ENCODE data around the gene MCF2L2.

Gene MCF2L2

DNA sequence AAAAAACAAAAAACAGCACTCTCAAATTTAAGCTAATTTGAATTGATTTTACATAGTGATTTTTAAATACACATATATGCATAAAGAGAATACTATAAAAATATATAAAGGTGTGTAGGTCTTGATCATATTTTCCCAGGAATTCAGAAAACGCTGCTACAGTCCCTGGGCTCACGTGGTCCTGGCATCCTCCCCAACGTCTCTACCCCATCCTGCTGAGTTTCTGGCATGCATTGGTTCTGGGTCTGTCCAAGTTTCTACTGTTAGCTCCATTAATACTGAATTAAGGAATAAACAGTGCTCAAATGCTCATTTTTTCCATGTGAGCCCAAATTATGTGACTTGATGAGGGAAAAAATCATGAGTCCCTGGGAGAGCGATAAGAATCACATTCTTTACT, 233.2 kb downstream of the MCF2L2 start:
- TF ChIP-seq, protein P1, sequence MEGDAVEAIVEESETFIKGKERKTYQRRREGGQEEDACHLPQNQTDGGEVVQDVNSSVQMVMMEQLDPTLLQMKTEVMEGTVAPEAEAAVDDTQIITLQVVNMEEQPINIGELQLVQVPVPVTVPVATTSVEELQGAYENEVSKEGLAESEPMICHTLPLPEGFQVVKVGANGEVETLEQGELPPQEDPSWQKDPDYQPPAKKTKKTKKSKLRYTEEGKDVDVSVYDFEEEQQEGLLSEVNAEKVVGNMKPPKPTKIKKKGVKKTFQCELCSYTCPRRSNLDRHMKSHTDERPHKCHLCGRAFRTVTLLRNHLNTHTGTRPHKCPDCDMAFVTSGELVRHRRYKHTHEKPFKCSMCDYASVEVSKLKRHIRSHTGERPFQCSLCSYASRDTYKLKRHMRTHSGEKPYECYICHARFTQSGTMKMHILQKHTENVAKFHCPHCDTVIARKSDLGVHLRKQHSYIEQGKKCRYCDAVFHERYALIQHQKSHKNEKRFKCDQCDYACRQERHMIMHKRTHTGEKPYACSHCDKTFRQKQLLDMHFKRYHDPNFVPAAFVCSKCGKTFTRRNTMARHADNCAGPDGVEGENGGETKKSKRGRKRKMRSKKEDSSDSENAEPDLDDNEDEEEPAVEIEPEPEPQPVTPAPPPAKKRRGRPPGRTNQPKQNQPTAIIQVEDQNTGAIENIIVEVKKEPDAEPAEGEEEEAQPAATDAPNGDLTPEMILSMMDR (IDR thresholded peaks at IDR 0.05; ENCODE audit: extremely low read depth, insufficient read depth, missing control alignments) = no peak
- no peak for DNase-seq (ENCODE audit: low spot score)
- in situ Hi-C loops (cut with MboI; ENCODE audit: low pct_unique_long_range_greater_than_20kb, low sequenced_read_pairs, unreplicated experiment) = no loop called here

DNA sequence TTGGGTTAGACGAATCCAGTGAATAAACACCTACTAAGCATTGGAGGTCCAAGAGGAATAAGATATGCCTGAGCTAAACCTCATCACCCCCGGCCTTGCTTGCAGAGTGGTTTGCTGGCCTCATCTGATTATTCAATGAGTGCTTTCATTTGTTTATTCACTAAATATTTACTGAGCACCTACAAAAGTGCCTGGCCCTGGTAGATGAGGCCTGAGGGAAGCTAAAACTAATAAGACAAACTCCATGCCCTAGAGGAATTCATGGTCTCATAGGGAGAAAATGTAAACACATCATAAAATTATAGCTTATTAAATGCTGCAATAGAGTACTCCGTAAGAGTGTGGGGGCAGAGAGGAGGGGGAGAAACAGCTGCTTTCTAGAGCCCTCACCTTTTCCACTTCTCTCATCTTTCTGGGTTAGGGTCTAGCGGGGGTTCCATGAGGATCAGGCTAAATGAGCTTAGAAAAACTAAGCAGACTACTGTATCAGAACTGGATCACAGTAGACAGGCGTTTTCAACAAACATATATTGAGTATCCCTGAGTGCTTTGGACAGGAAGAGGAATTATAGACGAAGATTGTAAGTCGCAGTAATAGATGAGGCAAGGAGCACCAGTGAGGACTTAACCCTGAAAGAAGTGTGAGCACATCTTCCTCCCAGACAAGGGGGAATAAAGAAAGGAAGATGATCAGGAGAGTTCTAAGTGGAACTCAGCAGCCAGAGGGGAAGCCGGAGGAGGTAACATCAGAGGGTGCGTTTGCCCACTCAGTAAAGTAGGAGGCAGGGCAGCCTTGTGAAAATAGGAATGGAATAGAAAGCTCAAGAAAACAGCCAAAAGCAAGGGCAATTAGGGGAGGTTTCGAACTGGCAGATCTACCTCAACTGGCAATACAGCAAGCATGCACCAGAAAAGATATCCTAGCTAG, 234.4 kb downstream of the MCF2L2 start:
- TF ChIP-seq, protein P1 (IDR thresholded peaks at IDR 0.05; ENCODE audit: extremely low read depth, insufficient read depth, missing control alignments) = no peak
- in situ Hi-C loops (cut with MboI; ENCODE audit: low pct_unique_long_range_greater_than_20kb, low sequenced_read_pairs, unreplicated experiment) = no loop called here
- DNase-seq (ENCODE audit: low spot score) = no peak

DNA sequence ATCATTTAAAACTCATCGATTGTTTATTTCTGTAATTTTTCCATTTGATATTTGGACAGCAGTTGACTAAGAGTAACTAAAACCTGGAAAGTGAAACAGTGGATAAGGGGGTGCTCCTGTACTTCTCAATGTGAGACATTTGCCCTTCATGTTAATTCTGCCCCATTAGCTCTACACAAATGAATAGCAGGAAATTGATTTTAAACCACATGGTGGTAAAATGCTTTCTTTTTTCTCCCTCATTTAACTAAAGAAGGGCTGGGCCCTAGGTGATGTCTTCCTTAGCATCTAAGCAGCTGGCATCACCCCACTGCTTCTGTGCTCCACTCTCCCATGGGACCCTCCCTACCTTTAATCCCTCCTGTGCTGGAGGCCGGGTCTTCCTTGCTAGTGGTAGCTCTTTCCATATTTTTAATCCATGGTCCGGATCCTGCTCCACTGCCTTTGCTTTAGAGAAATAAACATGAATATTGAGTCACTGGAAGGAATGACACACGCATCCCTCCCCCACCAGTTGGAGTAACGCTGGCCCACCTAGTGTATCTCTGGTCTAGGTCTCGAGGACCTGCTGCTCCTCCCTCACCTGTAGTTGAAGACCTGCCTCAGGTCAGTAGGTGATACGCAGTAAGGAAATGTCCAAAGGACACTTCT, 235.6 kb downstream of the MCF2L2 start:
- TF ChIP-seq, protein P1 (IDR thresholded peaks at IDR 0.05; ENCODE audit: extremely low read depth, insufficient read depth, missing control alignments) = no peak
- no peak for DNase-seq (ENCODE audit: low spot score)
- in situ Hi-C loops (cut with MboI; ENCODE audit: low pct_unique_long_range_greater_than_20kb, low sequenced_read_pairs, unreplicated experiment) = no loop called here

- in situ Hi-C loops (cut with MboI; ENCODE audit: low pct_unique_long_range_greater_than_20kb, low sequenced_read_pairs, unreplicated experiment) = no loop called here
- DNase-seq (ENCODE audit: low spot score) = no peak
- TF ChIP-seq, protein P1 (IDR thresholded peaks at IDR 0.05; ENCODE audit: extremely low read depth, insufficient read depth, missing control alignments) = no peak
These were observed 238.8 kb downstream of the MCF2L2 start for GRCh38 chr3:183189641-183190040.

- TF ChIP-seq, protein P1 (IDR thresholded peaks at IDR 0.05; ENCODE audit: extremely low read depth, insufficient read depth, missing control alignments) = peak; percentile 55
- in situ Hi-C loops (cut with MboI; ENCODE audit: low pct_unique_long_range_greater_than_20kb, low sequenced_read_pairs, unreplicated experiment) = no loop called here
- peak; percentile 55 for DNase-seq (ENCODE audit: low spot score)
These were observed 239.4 kb downstream of the MCF2L2 start for GRCh38 chr3:183188895-183189462.

GRCh38 chr3:183185696-183186095, 242.7 kb downstream of the MCF2L2 start:
- in situ Hi-C loops (cut with MboI; ENCODE audit: low pct_unique_long_range_greater_than_20kb, low sequenced_read_pairs, unreplicated experiment) = no loop called here
- no peak for DNase-seq (ENCODE audit: low spot score)

More at GRCh38 chr3:183185696-183186095, 242.7 kb downstream of the MCF2L2 start:
- TF ChIP-seq, protein P1 (IDR thresholded peaks at IDR 0.05; ENCODE audit: extremely low read depth, insufficient read depth, missing control alignments) = no peak
